Measurements from ENCODE around the gene SLBP. TPM values are rescaled to one million over a fixed set of nuclear protein-coding genes. Genes with fewer than 3 reads are reported as not detected.

The SLBP gene
- total RNA-seq, 3 donors from 2014 or later, result 21.9 to 31.7 (median 30.6) TPM

DNA sequence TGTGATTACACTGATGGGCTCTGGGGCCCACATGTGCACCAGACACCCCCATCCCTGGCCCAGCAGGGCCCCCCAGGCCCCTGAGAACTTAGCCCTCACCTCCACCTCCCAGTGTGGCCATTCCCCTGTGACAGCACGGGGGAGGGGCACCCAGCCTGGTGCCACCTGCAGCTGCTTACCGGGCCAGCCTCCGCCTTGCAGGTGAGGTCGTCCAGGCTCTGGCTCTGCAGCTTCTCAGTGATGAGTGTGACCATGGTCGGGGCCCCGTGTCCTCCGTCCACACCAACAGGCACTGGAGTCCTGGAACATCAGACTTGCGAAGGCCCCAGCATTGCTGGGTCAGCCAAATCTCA is 43.7 kb downstream of the SLBP start:
- H3K36me3 ChIP-seq (ENCODE audit: low read depth), result no peaks in the 10 kb centered on the region
- intact Hi-C loops (cut with DNase I, micrococcal nuclease), result no loop called here
- DNase-seq, result no peak
- TF ChIP-seq, protein P1, sequence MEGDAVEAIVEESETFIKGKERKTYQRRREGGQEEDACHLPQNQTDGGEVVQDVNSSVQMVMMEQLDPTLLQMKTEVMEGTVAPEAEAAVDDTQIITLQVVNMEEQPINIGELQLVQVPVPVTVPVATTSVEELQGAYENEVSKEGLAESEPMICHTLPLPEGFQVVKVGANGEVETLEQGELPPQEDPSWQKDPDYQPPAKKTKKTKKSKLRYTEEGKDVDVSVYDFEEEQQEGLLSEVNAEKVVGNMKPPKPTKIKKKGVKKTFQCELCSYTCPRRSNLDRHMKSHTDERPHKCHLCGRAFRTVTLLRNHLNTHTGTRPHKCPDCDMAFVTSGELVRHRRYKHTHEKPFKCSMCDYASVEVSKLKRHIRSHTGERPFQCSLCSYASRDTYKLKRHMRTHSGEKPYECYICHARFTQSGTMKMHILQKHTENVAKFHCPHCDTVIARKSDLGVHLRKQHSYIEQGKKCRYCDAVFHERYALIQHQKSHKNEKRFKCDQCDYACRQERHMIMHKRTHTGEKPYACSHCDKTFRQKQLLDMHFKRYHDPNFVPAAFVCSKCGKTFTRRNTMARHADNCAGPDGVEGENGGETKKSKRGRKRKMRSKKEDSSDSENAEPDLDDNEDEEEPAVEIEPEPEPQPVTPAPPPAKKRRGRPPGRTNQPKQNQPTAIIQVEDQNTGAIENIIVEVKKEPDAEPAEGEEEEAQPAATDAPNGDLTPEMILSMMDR (IDR thresholded peaks at IDR 0.05), result no peak
- ATAC-seq, result no peak
- H3K4me3 ChIP-seq, result no peak overlapping the region
- H3K4me1 ChIP-seq (ENCODE audit: low read depth), result no peaks in the 10 kb centered on the region
- no peaks in the 10 kb centered on the region for H3K9me3 ChIP-seq

DNA sequence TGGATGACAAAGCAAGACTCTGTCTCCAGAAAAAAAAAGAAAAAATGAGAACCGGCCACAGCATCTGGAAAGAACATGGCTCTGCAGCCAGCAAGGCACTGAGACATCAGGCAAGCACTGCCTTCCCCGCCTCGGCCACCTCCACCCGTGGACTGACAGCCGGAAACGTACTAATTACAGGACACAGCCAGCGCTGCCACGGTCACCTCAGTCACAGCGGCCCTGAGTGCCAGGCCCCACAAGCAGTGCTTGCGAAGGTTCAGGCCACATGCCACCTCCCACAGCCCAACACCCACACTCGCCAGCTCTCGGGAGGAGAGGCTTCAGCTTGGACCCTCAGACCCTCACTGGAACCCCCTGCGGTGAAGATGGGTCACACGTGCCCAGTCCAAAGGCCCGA is 44.8 kb downstream of the SLBP start:
- no peaks in the 10 kb centered on the region for H3K9me3 ChIP-seq
- TF ChIP-seq, protein P1 (IDR thresholded peaks at IDR 0.05), result no peak
- ATAC-seq (no peak), DNase-seq (no peak)
- no peaks in the 10 kb centered on the region for H3K4me1 ChIP-seq (ENCODE audit: low read depth)
- intact Hi-C loops (cut with DNase I, micrococcal nuclease), result no loop called here
- H3K4me3 ChIP-seq, result no peak overlapping the region
- H3K36me3 ChIP-seq (ENCODE audit: low read depth), result no peaks in the 10 kb centered on the region

DNA sequence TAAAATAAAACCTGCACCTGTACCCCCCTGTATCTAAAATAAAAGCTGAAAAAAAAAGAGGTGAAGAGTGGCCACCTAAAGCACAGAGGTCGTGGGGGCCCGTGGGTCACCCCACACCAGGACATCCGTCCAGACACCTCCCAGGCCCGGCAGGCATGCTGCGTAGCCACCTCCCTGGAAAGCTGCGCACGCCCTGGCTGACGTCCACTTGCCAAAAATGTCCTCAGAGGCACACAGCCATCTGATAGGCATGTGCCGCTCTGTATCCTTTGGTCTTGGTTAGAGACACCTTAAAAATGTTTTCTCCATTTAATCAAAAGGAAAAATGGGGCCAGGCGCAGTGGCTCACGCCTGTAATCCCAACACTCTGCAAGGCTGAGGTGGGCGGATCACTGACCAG is 45.7 kb downstream of the SLBP start:
- no peak overlapping the region for H3K4me3 ChIP-seq
- TF ChIP-seq, protein P1 (IDR thresholded peaks at IDR 0.05), result no peak
- ATAC-seq (no peak), DNase-seq (no peak)
- H3K4me1 ChIP-seq (ENCODE audit: low read depth), result no peaks in the 10 kb centered on the region
- intact Hi-C loops (cut with DNase I, micrococcal nuclease), result no loop called here
- no peaks in the 10 kb centered on the region for H3K9me3 ChIP-seq
- H3K36me3 ChIP-seq (ENCODE audit: low read depth), result no peaks in the 10 kb centered on the region

DNA sequence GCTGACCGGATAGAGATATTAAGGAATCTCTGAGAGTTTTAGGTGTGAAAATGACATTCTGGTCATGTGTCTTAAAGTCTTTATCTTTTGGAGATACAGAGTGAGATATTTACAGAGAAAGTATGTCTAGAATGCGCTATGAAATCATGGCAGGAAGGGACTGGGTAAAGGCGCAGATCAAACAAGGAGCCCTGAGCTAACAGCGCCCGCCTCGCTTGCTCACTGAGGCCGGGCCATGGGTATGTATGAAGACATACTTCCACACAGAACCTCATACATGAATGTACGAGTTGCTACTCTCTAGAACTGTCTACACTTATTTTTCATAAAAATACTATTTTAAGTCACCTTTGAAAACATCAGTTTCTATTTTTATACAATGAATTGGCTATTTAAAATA is 48.0 kb downstream of the SLBP start:
- Histone ChIP-seq H3K9me3 (no peaks in the 10 kb centered on the region), H3K36me3 (ENCODE audit: low read depth) (no peaks in the 10 kb centered on the region), H3K4me1 (ENCODE audit: low read depth) (no peaks in the 10 kb centered on the region), H3K4me3 (no peak overlapping the region)
- DNase-seq (no peak), ATAC-seq (no peak)
- TF ChIP-seq, protein P1 (IDR thresholded peaks at IDR 0.05), result no peak
- intact Hi-C loops (cut with DNase I, micrococcal nuclease), result no loop called here

DNA sequence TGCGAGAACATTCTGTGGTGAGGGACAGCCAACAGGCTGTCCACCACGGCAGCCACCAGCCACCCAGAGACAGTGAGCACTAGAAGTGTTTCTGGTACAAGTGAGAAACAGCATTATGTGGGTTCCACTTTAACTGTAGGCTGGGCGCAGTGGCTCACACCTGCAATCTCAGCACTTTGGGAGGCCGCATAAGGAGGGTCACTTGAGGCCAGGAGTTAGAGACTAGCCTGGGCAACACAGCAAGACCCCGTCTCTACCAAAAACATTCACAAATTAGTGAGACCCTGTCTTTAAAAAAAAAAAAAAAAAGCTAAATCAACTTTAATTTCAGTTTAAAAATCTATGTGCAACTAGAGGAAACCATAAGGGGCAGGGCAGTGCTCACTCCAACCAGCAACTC is 48.6 kb downstream of the SLBP start:
- H3K9me3 ChIP-seq, result no peaks in the 10 kb centered on the region
- no peak for DNase-seq
- no peak overlapping the region for H3K4me3 ChIP-seq
- H3K36me3 ChIP-seq (ENCODE audit: low read depth), result no peaks in the 10 kb centered on the region
- intact Hi-C loops (cut with DNase I, micrococcal nuclease), result no loop called here
- H3K4me1 ChIP-seq (ENCODE audit: low read depth), result no peaks in the 10 kb centered on the region
- no peak for ATAC-seq
- TF ChIP-seq, protein P1 (IDR thresholded peaks at IDR 0.05), result no peak

DNA sequence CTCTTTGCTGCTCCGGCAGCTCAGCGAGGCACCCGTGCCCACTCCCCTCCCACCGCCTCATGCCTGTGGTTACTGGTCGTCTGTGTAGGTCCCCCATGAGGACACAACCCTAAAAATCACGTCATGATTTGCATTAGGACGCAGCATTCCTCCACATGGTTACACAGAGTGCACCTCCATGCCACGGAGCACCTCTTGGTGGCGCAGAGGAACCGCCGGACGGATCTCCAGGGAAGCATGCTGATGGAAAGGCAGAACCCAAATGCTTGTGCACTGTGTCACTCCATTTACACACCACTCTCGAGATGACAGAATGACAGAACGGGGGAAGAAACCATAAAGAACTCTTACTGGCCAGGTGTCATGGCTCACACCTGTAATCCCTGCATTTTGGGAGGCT is 50.4 kb downstream of the SLBP start:
- Histone ChIP-seq H3K4me1 (ENCODE audit: low read depth) (no peaks in the 10 kb centered on the region), H3K4me3 (no peak overlapping the region), H3K36me3 (ENCODE audit: low read depth) (no peaks in the 10 kb centered on the region), H3K9me3 (no peaks in the 10 kb centered on the region)
- TF ChIP-seq, protein P1 (IDR thresholded peaks at IDR 0.05), result no peak
- no peak for ATAC-seq
- DNase-seq, result no peak
- intact Hi-C loops (cut with DNase I, micrococcal nuclease), result no loop called here
